NCI-H69 (cell line): ENCODE results near the gene ZNF664.

ENCODE experiments used
- DNase-seq: peaks from one replicate; lab custom pipeline; 2025; lab: John Stamatoyannopoulos, UW

ZNF664 gene

DNA sequence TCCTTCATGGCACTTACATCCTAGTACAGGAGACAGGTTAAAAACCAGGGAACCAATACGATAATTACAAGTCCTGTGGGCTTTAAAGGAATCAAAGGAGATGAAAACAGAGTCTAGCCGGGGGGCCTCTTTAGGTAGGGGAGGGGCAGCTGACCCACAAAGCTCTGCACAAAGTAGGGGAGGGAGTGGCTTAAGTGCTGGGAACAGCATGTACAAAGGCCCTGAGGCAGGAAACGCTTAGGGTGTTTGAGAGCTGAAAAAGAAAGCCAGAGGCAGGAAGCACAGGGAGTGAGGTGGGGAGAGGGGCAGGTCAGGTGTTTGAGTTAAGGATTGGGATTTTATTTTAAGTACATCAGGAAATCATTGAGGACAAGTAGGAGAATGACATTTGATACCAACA, 37.7 kb downstream of the ZNF664 start:
- DNase-seq: peak; percentile 15

DNA sequence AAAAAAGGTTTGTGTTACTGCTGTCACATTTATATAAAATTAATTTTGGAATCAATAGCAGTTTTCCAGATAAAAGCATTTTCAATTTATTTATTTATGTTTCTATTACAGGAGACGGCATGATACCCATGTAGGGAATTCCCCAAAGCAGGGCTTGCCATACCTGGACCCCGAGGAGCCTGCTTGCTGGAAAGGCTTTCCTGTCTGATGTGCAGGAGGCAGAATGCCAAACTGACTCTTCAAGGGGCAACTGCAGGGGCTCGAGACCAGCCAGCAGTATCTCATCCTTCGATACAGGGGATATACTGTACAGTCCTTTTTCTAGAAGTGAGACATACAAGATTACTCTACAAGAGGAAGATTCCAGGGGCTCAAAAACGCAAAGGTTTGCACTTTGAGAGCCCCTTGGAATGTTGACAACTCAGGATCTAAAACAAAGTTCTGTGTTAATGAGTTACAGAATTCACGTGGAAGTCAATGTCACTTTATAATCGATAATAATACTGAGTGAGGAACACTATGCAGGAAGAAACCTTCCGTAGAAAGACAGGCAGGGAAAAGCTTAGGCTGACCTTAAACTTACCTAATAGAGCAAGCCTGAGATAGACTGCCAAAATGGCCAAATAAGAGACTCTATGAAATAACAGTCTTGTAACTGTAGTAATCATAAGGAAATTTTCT, 38.6 kb downstream of the ZNF664 start:
- no peak for DNase-seq

DNA sequence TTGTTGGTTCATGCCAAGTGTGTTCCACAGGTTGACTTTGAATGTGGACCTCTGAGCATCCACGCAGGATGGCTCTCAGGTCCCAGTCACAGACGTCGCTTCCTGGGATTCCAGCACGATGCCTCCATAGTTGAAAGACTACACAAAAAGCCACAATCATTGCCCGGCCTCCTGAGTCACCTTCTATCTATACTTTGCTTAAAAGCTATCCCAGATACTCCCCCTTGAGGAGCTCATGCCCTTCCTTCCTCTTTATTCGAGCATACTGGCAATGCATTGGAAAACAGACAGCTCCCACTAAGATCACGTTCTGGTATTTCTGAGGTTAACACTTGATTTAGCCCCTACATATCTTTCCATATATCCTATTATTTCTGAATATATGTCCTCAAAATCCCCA, 40.1 kb downstream of the ZNF664 start:
- DNase-seq: no peak

DNA sequence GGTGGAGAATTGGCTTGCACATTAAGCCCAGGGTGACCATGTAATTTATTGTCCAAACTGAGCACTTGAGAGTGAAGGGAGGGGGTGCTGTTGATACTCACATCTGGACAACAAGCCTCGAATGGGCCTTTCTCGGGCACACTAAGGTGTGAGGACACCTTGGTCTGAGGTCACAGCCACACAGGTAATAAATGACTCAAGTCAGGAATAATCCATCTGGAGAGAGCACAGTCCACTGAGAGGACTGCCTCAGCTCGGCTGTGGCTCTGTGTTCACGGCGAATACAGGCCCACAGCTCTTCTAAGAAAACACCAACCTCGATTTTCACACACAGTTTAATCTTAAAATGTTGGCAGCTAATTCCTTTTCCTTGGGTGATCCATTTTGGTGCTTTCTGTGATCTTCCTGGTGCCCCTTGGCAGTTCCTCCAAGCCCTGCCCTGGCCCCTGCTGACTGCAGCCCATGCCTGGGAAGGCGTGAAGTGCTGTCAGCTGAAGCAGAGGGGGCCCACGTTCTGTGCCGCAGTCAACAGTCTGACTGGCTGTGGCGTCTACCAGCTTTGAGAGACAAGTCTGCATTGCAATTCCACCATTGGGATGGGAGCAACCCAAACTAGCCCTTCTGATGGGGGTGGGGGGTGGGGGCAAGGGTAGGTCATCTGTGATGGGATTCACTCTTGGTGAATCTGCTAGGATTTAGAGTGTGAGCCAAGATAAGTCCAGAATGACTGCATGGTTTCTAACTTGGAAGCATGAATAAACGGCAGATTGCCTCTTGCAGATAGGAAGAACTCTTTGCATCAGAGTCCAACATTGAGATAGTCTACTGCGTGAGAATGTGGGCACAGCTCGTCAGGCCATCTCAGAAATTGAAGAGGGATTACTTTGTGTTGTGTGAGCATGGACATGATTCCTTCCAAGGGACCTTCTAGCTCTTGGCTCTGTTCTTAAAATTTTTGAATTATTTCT, 42.8 kb downstream of the ZNF664 start:
- DNase-seq: no peak

DNA sequence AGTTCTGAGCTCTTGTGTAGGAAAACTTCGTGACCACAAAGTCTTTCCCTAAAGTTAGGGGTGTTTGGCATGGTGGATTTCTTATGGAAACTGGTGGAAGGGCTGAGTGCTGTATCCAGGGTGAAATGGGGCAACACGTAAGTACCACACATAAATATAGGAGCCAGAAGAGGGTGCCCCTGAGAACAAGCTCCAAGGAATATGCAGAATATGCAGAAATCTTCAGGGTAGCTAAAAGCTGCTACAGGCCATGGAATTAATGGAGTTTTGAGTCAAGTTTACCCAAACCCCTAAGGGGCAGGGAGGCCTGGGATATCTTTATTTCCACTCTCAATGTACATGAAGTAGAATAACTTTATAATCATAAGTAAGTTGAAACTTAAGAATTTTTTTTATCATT, 44.0 kb downstream of the ZNF664 start:
- no peak for DNase-seq

DNA sequence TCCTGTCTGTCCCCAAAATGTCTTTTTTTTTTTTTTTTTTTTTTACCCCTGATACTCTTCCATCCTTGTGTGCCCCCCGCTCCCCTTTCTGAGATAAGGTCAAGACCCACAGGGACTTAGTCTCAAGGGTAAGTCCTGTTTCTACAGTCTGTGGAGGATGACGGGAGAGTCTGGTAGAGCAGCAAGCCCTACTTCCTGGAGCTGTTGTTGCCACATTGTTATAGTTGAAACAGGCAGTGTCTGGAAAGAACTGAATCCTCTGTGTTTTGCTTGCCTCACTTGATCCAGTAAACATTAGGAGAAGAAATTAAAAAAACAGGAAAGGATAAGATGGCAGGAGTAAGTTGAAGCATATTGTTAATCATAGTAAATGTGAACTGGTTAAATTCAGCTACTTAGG, 45.5 kb downstream of the ZNF664 start:
- no peak for DNase-seq

DNA sequence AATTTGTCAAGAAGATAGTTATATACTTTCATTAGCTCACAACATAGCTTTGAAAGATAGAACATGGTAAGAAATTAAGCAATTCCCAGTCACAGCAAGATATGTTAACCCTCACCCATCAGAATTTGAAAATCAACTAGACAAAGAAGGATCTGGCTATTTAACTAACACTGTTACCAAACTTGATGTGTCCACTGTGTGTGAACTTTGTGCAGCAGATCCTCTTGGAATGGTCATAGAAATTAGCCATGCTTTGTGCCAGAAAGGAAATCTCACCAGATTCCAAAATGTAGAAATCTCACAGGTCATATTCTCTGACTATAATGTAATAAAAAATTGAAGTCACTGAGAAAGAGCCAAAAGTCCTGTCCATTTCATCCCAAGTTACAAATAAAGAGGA, 46.1 kb downstream of the ZNF664 start:
- no peak for DNase-seq

DNA sequence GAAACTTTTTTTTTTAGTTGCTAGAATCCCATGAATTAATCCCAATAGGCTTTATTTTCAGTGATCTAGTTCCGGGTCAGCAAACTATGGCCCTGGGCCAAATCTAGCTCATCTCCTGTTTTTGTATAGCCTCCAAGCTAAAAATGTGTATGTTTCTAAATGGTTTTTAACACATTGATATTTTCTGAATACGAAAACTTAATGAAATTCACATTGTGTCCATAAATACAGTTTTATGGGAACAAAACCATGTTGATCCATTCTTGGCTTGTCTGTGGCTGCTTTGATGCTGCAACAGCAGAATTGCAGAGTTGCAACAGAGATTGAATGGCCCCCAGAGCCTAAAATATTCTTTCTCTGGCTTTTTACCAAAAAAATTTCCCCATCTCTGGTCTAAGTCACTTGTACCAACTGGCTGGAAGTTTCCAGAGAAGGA, 47.5 kb downstream of the ZNF664 start:
- no peak for DNase-seq

DNA sequence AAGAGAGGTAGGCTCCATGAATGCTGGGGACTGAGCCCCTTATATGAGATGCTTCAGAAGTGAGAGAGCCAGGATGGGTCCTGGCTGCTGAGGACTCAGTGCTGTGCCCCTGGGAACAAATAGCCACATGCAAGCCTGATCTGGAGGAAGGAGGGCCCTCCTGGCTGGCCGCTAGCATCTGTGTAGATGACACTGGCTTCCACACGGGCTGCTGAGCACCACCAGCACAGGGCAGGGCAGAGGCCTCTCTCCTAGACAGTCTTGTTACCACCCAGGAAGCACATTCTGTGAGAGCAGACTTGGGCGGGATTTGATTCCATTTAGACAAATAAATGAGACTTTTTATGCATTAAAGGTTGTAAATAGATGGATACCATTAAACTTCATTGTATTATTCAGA, 48.0 kb downstream of the ZNF664 start:
- DNase-seq: no peak

DNA sequence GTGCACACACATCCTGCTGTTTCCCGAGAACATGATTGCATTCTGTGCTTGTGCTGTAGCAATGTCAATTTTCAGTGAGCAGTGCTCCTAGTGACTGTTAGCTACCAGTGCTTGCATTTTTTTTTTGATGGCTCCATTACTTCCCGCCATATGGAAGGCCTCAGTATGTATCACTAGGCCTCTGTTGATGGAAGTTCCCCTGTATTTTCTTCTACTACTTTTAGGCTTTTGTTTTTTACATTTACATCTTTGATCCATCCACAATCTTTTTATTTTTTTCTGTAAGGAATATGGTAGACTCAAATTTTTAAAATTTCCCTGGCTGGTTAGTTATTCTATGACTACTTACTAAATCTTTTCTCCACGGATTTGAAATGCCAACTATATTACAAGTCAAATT, 49.1 kb downstream of the ZNF664 start:
- DNase-seq: peak; percentile 15

DNA sequence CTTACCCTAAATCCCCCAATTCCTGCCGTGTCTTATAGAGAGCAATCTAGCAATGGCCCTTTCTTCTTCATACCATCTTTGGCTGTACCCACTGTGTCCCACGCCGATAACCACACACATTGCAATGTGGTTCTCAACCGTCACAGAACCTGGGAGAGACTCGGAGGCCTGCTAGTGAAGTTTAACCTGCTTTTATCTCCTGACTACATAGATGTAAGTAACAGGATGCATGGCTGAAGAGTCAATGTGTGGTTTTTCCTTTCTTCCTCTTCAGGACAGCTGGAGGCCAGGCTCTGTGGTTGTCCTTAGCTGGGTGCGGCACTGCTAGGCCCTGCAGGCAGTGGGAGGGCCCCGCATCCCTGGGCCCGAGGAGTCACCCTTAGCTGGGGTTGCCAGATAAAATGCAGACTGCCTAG, 51.3 kb downstream of the ZNF664 start:
- no peak for DNase-seq

DNA sequence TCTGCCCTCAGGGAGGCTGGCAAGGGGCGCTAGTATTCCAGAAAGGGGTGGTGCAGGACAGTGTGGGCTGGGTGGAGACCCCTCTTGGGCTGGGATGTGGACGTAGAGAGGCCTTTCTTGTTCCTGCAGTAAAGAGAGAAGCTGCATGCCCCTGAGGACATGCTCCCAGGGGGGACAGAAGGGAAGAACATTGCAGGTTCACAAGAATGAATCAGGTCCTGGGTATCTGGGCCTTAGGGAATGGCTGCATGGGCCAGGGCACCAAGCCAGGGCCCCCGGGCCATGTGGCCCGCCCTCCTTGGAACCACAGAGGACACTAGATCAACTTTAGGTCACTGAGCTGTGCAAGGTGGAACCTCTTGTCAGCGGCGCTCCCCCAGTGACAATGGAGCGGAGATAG, 51.8 kb downstream of the ZNF664 start:
- no peak for DNase-seq

DNA sequence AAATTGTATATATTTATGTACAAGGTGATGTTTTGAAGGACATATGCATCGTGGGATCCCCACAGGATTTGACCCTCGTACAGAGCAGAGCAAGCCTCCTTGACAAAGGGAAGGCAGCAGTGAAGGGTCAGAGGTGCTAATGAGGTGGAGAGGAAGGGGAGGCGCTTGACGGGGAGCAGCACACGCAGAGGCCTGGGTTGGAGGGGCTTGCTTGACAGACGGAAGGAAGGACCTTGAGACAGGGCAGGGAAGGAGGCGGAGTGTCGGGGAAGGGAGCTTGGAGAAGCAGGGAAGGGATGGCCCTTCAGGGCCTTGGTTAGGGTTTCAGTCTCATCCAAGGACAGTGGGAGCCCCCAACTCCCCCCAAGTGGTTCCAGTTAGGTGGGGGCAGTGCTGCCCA, 52.6 kb downstream of the ZNF664 start:
- DNase-seq: no peak

DNA sequence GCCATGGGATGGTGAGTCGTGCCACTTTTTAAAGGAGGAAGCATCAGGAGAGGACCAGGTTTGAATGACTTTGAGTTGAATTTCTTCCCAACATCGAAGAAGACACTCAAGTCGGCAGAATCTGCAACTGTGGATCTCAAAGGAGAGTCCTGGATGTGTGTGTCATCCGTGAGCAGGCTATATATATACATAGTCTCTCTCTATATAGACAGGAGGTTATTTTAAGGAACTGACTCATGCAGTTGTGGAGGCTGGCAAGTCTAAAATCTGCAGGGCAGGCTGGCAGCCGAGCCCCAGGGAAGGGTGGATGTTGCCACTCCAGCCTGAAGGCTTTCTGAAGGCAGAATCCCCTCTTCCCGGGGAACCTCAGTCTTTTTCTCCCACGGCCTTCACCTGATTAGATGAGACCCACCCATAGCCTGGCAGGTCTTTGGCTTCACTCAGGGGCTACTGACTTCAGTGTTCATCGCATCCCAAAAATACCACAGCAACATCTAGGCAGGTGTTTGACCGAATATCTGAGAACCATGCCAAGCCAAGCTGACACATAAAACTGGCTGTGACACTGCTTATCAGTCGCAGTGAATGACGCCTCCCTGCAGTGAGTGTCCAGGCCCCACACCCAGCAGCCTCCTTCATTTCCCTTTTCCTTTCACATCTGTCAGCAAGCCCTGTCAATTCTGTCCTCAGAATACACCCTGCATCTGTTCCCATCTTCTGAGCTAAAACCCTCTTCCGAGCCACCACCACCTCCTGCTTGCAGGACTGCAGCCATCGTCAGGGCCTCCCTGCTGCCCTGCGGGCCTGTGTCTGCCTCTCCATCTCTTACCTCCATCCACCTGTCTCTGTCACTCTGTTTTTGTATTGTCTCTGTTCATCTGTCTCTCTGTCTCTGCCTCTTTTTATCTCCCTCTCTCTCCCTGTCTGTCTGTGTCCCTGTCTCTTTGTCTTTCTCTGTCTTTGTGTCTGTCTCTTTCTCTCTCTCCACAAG, 54.0 kb downstream of the ZNF664 start:
- no peak for DNase-seq

DNA sequence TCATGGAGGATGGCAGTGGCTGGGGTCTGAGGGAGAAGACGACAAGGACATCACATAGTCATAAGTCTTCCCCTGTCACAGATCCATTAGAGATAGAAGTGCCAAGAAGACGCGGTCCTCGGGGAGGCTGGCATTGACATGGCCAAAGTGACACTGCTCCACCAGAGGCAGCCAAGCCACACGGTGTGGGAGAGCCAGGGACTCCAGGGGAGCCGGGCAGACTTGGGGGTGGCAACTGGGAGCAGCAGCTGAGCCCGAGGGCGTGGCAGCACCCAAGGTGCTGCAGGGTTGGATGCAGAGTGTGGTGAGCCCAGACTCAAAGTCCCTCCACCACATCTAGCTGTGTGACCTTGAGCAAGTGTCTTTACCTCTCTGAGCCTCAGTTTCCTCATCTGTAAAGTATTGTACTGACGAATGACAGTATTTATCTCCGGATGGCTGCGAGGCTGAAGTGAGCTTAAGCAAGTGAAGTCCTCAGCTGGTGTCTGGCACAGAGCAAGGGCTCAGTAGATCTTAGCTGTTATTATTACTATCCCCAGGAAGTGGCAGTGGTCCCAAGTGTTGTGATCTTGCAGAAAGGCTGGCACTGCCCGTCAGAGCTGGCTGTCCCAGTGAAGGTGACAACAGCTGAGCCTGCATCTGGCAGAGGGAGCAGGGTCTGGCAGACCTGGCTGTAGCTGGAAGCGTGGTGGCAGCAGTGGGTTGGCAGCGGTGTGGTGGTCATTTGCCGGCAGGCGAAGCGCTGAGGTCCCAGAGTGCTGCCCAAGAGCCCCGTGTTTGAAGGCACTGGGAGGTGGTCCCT, 54.9 kb downstream of the ZNF664 start:
- no peak for DNase-seq

DNA sequence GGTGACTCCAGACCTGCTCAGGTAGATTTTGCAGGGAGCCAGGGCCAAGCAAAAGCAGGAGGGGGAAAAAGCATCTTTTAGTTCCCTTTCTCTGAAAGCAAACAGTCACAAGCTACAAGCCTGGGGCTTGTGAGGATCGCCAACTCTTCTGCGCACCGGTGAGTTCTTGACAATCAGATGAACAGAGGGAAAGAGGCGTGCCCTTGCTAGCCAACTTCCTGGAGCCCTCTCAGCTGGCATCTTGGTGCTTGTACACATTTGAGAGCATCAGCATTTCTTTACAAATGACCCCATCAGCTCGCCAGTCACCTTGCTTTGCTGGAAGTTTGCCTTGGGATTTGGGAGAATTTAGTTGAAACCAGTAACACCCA, 55.5 kb downstream of the ZNF664 start:
- no peak for DNase-seq

DNA sequence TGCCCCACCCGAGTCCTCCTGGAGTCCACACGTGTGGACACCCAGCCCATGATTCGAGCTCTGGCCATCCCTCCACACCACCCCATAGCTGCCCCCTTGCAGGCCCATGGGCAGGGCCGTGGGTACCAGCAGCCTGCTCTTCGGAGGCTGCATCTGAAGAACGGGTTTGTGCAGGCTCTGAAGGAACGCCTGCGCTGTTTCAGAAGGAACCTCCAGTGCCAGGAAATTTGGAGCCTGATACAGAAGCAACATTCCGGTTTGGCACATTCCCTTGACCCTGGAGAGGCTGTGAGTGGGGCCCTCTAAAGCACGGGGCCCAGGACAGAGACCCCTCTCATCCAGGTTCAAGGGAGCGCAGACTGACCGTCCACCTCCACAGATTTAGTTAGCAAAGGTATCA, 57.0 kb downstream of the ZNF664 start:
- no peak for DNase-seq

DNA sequence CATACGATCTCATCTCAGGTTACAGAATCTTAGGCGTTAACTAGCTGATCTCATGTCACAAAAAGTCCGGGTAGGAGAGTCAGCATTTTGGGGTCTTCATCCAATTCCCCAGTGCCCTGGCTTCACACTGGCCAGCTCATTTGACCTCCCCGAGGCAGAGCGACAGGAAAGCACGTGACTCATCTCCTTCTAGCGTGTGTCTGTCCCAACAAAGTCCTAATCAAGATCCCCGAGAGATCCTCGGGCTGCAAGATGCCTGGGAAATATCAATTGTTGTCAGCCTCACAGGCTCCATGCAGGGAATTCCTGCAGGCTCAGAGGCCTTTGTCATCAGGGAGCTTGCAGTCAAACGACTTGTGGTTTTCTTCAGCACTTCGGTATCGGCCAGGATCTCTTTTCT, 57.5 kb downstream of the ZNF664 start:
- no peak for DNase-seq

DNA sequence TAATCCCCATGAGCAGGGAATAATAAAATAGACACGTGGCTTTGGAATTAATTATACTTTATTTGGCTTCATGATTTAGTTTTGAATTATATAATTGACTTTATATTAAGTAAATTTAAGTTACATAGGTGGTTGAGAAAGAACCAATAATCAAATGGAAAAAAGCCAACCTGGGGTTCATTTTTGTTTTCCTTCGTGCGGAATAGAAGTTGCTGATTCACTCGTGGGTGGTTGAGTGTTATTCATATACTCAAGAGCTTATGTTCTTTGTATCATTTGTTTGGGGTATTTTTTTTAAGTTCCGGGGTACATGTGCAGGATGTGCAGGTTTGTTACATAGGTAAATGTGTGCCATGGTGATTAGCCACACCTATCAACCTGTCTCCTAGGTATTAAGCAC, 58.0 kb downstream of the ZNF664 start:
- no peak for DNase-seq

DNA sequence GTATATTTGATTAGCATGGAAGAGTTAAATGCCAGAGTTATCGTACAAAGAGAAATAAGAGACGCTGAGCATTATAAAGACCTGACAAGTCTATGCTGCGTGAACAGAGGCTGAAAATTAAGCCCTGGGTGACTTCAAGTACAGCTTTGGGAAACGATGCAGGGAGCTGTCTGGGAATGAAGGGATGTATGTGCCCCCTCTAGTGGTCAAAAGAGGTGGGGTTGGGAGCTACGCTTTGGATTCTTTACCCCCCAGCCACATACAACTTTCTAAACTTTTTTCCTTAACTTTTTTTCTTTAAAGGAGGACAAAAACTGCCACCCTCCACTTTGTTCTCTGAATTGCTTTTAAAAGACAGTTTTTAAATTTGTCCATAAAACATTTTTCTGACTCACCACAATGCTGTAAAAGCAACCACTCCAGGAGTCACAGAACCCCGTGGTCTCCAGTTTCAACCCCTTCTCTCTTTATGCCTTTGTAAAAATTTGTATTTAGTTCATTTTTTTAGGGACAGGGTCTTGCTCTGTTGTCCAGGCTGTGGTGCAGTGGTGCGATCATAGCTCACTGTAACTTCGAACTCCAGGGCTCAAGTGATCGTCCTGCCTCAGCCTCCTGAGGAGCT, 59.4 kb downstream of the ZNF664 start:
- DNase-seq: peak; percentile 71

DNA sequence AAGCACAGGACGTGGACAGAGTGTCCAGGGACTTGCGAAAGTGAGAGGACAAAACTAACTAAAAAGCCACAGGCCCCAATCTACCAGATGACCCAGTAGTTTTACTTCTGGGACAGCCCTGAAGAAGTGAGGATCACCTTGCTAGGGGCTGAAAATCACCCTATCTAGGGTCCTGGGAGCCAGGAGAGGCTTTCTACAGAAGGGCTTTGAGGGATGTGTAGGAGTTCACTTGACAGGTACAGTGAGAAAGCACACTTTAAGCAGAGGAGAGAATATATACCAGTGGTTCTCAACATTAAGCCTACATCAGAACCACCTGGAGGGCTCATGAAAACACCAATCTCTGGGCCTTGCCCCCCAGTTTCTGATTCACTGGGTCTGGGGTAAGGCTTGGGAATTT, 60.8 kb downstream of the ZNF664 start:
- DNase-seq: no peak
